K562 (cell line): Measurements from ENCODE around the gene VHLL. TPM values are rescaled to one million over a fixed set of nuclear protein-coding genes. Genes with fewer than 3 reads are reported as not detected.

Source experiments
- ATAC-seq: fragments of 200-7000 bp; cut with Tn5 transposase; 3 replicates; pipeline ENCODE4 v1.9.1; 2020; ENCODE audit warnings: moderate library complexity
- BruUV-seq: library from RNA; stranded (reverse); fragments of 400-500 nt; replicated peaks from 2 replicates; lab custom pipeline; 2021; lab: Mats Ljungman, UMichigan
- CTCF ChIA-PET: fragments of 300-600 bp; formaldehyde crosslinking; extraction: SDS; loops from one replicate; lab custom pipeline; 2021; ENCODE audit warnings: low intra/inter-chr PET ratio; lab: Yijun Ruan, JAX
- POLR2A ChIA-PET: fragments of 300-600, 350-650 bp; sonication (Branson Sonifier 250); formaldehyde crosslinking; extraction: SDS; loops from one replicate; lab custom pipeline; 2021; ENCODE audit warnings: antibody characterized with exemption, inconsistent platforms; lab: Yijun Ruan, JAX
- DNase-seq, 4 experiments: peaks; one replicate each; pipeline versions ENCODE4 v3.0.0 to v3.0.0-alpha.2; 2011 to 2018; ENCODE audit warnings: low spot score in 3 of 4, mixed read lengths in 3 of 4; ENCODE audit errors: extremely low read depth in 1 of 4
- FAIRE-seq: peaks from 2 replicates; lab custom pipeline; 2011; peaks lifted over from hg19 to GRCh38; lab: Jason Lieb, UNC
- H2AFZ ChIP-seq: 2 replicates; pipeline ENCODE4 v1.6.0; 2011; ENCODE audit warnings: low read depth, low read length, control low read depth, inconsistent platforms
- H3K27ac ChIP-seq: fragments of 200-600 bp; 3 replicates; pipeline ENCODE4 v1.8.0; 2011; ENCODE audit warnings: low read depth, mild to moderate bottlenecking, control low read depth, inconsistent platforms, low read length, moderate library complexity, mixed read lengths; ENCODE audit errors: extremely low read depth
- H3K27me3 ChIP-seq, 2 experiments: fragments of 300-600 bp in 1 of 2; 2 replicates in 1 of 2; 3 replicates in 1 of 2; pipeline versions ENCODE4 v1.6.0 to v1.8.0; 2011; ENCODE audit warnings: inconsistent platforms in 2 of 2, low read length in 2 of 2, mild to moderate bottlenecking in 1 of 2, mixed read lengths in 1 of 2, moderate library complexity in 1 of 2; ENCODE audit not compliant: control insufficient read depth in 2 of 2, insufficient read depth in 2 of 2
- H3K36me3 ChIP-seq: fragments of 300-600 bp; 3 replicates; pipeline ENCODE4 v1.8.0; 2011; ENCODE audit warnings: mild to moderate bottlenecking, low read length, inconsistent platforms; ENCODE audit not compliant: control insufficient read depth, insufficient read depth
- H3K4me1 ChIP-seq, 2 experiments: fragments of 200-600 bp in 1 of 2; replicated peaks in 1 of 2; 2 replicates in 1 of 2; 3 replicates in 1 of 2; pipeline versions ENCODE4 v1.5.1 to v1.8.0; 2011; ENCODE audit warnings: inconsistent platforms in 2 of 2, low read length in 2 of 2, mild to moderate bottlenecking in 1 of 2, mixed read lengths in 1 of 2, moderate library complexity in 1 of 2; ENCODE audit not compliant: control insufficient read depth in 2 of 2, insufficient read depth in 2 of 2
- H3K4me2 ChIP-seq: 2 replicates; pipeline ENCODE4 v1.6.1; 2011; ENCODE audit warnings: low read length, control low read depth, inconsistent platforms, mixed read lengths; ENCODE audit not compliant: insufficient read depth
- H3K4me3 ChIP-seq: fragments of 200-600 bp; sonication (generic), shearing (Covaris generic); 2 replicates; pipeline ENCODE4 v1.5.1; 2016; ENCODE audit warnings: control low read depth, inconsistent platforms
- H3K79me2 ChIP-seq: fragments of 200-600 bp; 3 replicates; pipeline ENCODE4 v1.8.0; 2011; ENCODE audit warnings: low read length, inconsistent platforms; ENCODE audit not compliant: control insufficient read depth, insufficient read depth
- H3K9ac ChIP-seq, 2 experiments: 2 replicates each; pipeline versions ENCODE4 v1.6.0 to v1.6.1; 2011; ENCODE audit warnings: low read depth in 2 of 2, low read length in 2 of 2, control low read depth in 1 of 2, inconsistent platforms in 1 of 2, mild to moderate bottlenecking in 1 of 2, mixed read lengths in 1 of 2; ENCODE audit not compliant: insufficient read depth in 1 of 2
- H3K9me1 ChIP-seq: one replicate; pipeline ENCODE4 v1.6.0; 2011; ENCODE audit warnings: inconsistent platforms, mild to moderate bottlenecking, low read length, moderate library complexity; ENCODE audit not compliant: control insufficient read depth, insufficient read depth
- H3K9me3 ChIP-seq: replicated peaks from 2 replicates; pipeline ENCODE4 v1.5.1; 2011; ENCODE audit warnings: low read depth, low read length, inconsistent platforms; ENCODE audit not compliant: control insufficient read depth, insufficient read depth
- H4K20me1 ChIP-seq: replicated peaks from 2 replicates; pipeline ENCODE4 v1.6.1; 2011; ENCODE audit warnings: low read length, inconsistent platforms, mixed read lengths; ENCODE audit not compliant: control insufficient read depth, insufficient read depth
- GATAD2A ChIP-seq: fragments of 450-650 bp; IDR thresholded peaks from 2 replicates; pipeline ENCODE4 v1.6.1; 2017
- POLR2G ChIP-seq: fragments of 200-400 bp; formaldehyde crosslinking; IDR thresholded peaks from 2 replicates; pipeline ENCODE4 v1.6.1; 2017; ENCODE audit warnings: low read depth, mild to moderate bottlenecking, antibody characterized with exemption, low read length, moderate library complexity
- ZBTB12 ChIP-seq: fragments of 250-450 bp; sonication (Bioruptor Pico); IDR thresholded peaks from 2 replicates; pipeline ENCODE4 v1.4.0; 2020
- ZFP30 ChIP-seq: fragments of 250-450 bp; sonication (Bioruptor Pico); IDR thresholded peaks from 2 replicates; pipeline ENCODE4 v1.8.0; 2022; ENCODE audit warnings: moderate library complexity, mild to moderate bottlenecking, inconsistent platforms, borderline replicate concordance
- ZNF134 ChIP-seq: fragments of 250-450 bp; sonication (Bioruptor Pico); conservative IDR thresholded peaks from 2 replicates; pipeline ENCODE4 v1.4.0; 2020
- ZNF140 ChIP-seq: fragments of 250-450 bp; sonication (Bioruptor Pico); IDR thresholded peaks from 2 replicates; pipeline ENCODE4 v1.8.0; 2021; ENCODE audit warnings: moderate library complexity, mild to moderate bottlenecking, inconsistent platforms
- ZNF41 ChIP-seq: fragments of 250-450 bp; sonication (Bioruptor Pico); conservative IDR thresholded peaks from 2 replicates; pipeline ENCODE4 v1.4.0; 2020; ENCODE audit warnings: mild to moderate bottlenecking
- ZNF551 ChIP-seq: fragments of 250-450 bp; sonication (Bioruptor Pico); IDR thresholded peaks from 2 replicates; pipeline ENCODE4 v1.5.0; 2021; ENCODE audit warnings: mild to moderate bottlenecking, moderate library complexity
- WGBS: fragments of 100-300 bp; shearing (Covaris generic); methylation state at CpG from one replicate; pipeline ENCODE4 v1.1.6; 2016; ENCODE audit warnings: low coverage, mixed read lengths; ENCODE audit not compliant: insufficient coverage; ENCODE audit errors: missing lambda C conversion rate; 5-methylcytosine and 5-hydroxymethylcytosine counted together
- in situ Hi-C: fragments of 300-500 bp; cut with MboI; formaldehyde crosslinking; loops from 4 replicates; pipeline ENCODE4 v1.15.0; 2018; ENCODE audit warnings: inconsistent platforms, mixed read lengths
- intact Hi-C: fragments of 100-400 bp; cut with micrococcal nuclease; formaldehyde crosslinking; loops from 2 replicates; pipeline ENCODE4 v1.14.2; 2022
- polyA plus RNA-seq, 8 experiments: library from polyadenylated mRNA; depleted of rRNA in 4 of 8; stranded (reverse) in 5 of 8; unstranded in 3 of 8; fragments of >200 nt; fragmentation: Nextera tagmentation in 2 of 8; fragmentation: Illumina TruSeq in 1 of 8; extraction: Ambion mirVana in 2 of 8; extraction: Trizol in 1 of 8; gene quantifications; 2 replicates each; pipeline versions ENCODE4 v1.2.1 to v1.2.3, GENCODE V29; 2011 to 2014; ENCODE audit warnings: inconsistent platforms in 1 of 8, missing spikeins in 1 of 8
- total RNA-seq, 7 experiments: library from RNA; depleted of rRNA in 6 of 7; stranded (reverse); fragments of >200 nt in 6 of 7; fragmentation: Illumina TruSeq in 2 of 7; extraction: Trizol in 2 of 7; gene quantifications; 2 replicates each; pipeline versions ENCODE4 v1.2.1 to v1.2.3, GENCODE V29; 2011 to 2021; ENCODE audit warnings: low replicate concordance in 1 of 7

VHLL gene
- total and polyA plus RNA-seq, 9 of the 15 experiments (the other 6 are each of a cell fraction or from before 2014, with no cell fraction given): not detected

GRCh38 chr1:156285437-156285836 lies 13.7 kb downstream of the VHLL start:
- ChIA-PET CTCF (no interaction called here), POLR2A (interaction anchor here (1.4 to 6.3 kb wide), 2 partner anchors 15 to 19 kb away, joined by 3 to 63 read pairs; no protein-coding TSS in a partner anchor)
- no peaks in the 10 kb centered on the region for H3K27me3 ChIP-seq
- no TSS peak for BruUV-seq
- H4K20me1 ChIP-seq: no peaks in the 10 kb centered on the region
- no peak overlapping the region for H3K4me2 ChIP-seq
- H3K9ac ChIP-seq: peak overlapping the region in 1 of 2 experiments; percentile 40; a peak in 1 of 4 replicates
- TF ChIP-seq ZNF140 (CRISPR knock-in tag) (no peak), POLR2G (0 out of 2 replicates have a peak, but pooled peaks have one; percentile 20)
- peaks cover 27% of the 10 kb centered on the region for H3K36me3 ChIP-seq
- no peak overlapping the region for H3K4me3 ChIP-seq
- no peaks in the 10 kb centered on the region for H3K9me3 ChIP-seq
- in situ Hi-C loops (no loop called here), intact Hi-C loops (no loop called here)
- H3K79me2 ChIP-seq: peaks cover 32% of the 10 kb centered on the region
- no peaks in the 10 kb centered on the region for H3K9me1 ChIP-seq
- no peak for ATAC-seq
- no peak for DNase-seq
- no peak overlapping the region for H3K27ac ChIP-seq
- WGBS: 91% methylated on average over 13 of the region's 21 CpGs
- no peak overlapping the region for H2AFZ ChIP-seq
- H3K4me1 ChIP-seq: peaks cover 6 to 10% of the 10 kb centered on the region in 2 experiments; a peak in 4 of 5 replicates
- FAIRE-seq: no peak

- POLR2A ChIA-PET: interaction anchor here (0.6 to 6.3 kb wide), 5 partner anchors 11 to 157 kb away, joined by 3 to 63 read pairs (median 3); partner anchors contain the start of genes GLMP and VHLL
Measured at GRCh38 chr1:156284757-156285156, 14.3 kb downstream of the VHLL start.

More at GRCh38 chr1:156284757-156285156, 14.3 kb downstream of the VHLL start:
- Histone ChIP-seq H3K4me3 (no peak overlapping the region), H3K4me1 (peaks cover 6 to 10% of the 10 kb centered on the region in 2 experiments; a peak in 4 of 5 replicates), H3K9ac (peak overlapping the region in 1 of 2 experiments; percentile 67; a peak in 1 of 4 replicates), H3K27me3 (no peaks in the 10 kb centered on the region), H4K20me1 (peaks cover 6% of the 10 kb centered on the region; the same call in 1 of the 2 replicates), H3K9me3 (no peaks in the 10 kb centered on the region), H3K4me2 (no peak overlapping the region), H3K27ac (no peak overlapping the region), H3K9me1 (no peaks in the 10 kb centered on the region), H3K79me2 (peaks cover 39% of the 10 kb centered on the region), H3K36me3 (peaks cover 33% of the 10 kb centered on the region), H2AFZ (no peak overlapping the region)
- intact Hi-C loops: no loop called here
- FAIRE-seq: no peak
- no peak for DNase-seq
- CTCF ChIA-PET: no interaction called here
- no peak for TF ChIP-seq ZNF134
- no peak for TF ChIP-seq ZNF41 (CRISPR knock-in tag)
- TF ChIP-seq GATAD2A: no peak
- no peak for TF ChIP-seq ZNF551 (CRISPR knock-in tag)
- TF ChIP-seq ZBTB12 (CRISPR knock-in tag): no peak
- TF ChIP-seq ZFP30: no peak
- in situ Hi-C loops: no loop called here
- no peak for ATAC-seq
- WGBS: 57% methylated on average over 4 of the region's 4 CpGs
- no TSS peak for BruUV-seq
